Measurements from ENCODE around the gene LARP1B. TPM values are rescaled to one million over a fixed set of nuclear protein-coding genes. Genes with fewer than 3 reads are reported as not detected.
A peak's percentile ranks its signal among the peaks of the same experiment; 100 is the strongest.
"Not testable (repeated sequence)": the region's sequence is repeated elsewhere in the genome, so short reads cannot be mapped to it uniquely, and the experiment has no call there.

The LARP1B gene
- total RNA-seq, 3 donors from 2014 or later, result 25.9 to 30.2 (median 27.5) TPM

- TF ChIP-seq CTCF (IDR thresholded peaks at IDR 0.05), result no peak
- Histone ChIP-seq H3K9me3 (peaks cover 11% of the 10 kb centered on the region), H3K36me3 (ENCODE audit: low read depth) (no peaks in the 10 kb centered on the region), H3K4me3 (no peak overlapping the region), H3K4me1 (ENCODE audit: low read depth) (no peaks in the 10 kb centered on the region)
- ATAC-seq (no peak), DNase-seq (no peak)
- intact Hi-C loops (cut with DNase I, micrococcal nuclease), result no loop called here
Measured at GRCh38 chr4:128247906-128248305, 186.8 kb downstream of the LARP1B start.

GRCh38 chr4:128249787-128250668, 188.9 kb downstream of the LARP1B start:
- H3K4me3 ChIP-seq, result no peak overlapping the region
- H3K36me3 ChIP-seq (ENCODE audit: low read depth), result no peaks in the 10 kb centered on the region
- ATAC-seq (no peak), DNase-seq (no peak)
- H3K4me1 ChIP-seq (ENCODE audit: low read depth), result no peaks in the 10 kb centered on the region
- TF ChIP-seq CTCF (IDR thresholded peaks at IDR 0.05), result no peak
- intact Hi-C loops (cut with DNase I, micrococcal nuclease), result no loop called here
- H3K9me3 ChIP-seq, result peaks cover 11% of the 10 kb centered on the region

GRCh38 chr4:128255906-128256305, 194.8 kb downstream of the LARP1B start:
- no peaks in the 10 kb centered on the region for H3K36me3 ChIP-seq (ENCODE audit: low read depth)
- TF ChIP-seq CTCF (IDR thresholded peaks at IDR 0.05), result no peak
- no peaks in the 10 kb centered on the region for H3K9me3 ChIP-seq
- ATAC-seq (no peak), DNase-seq (no peak)
- H3K4me3 ChIP-seq, result no peak overlapping the region
- intact Hi-C loops (cut with DNase I, micrococcal nuclease), result no loop called here
- no peaks in the 10 kb centered on the region for H3K4me1 ChIP-seq (ENCODE audit: low read depth)

- no peaks in the 10 kb centered on the region for H3K9me3 ChIP-seq
- TF ChIP-seq CTCF (IDR thresholded peaks at IDR 0.05), result no peak
- H3K4me1 ChIP-seq (ENCODE audit: low read depth), result no peaks in the 10 kb centered on the region
- peak; percentile 62 for ATAC-seq
- intact Hi-C loops (cut with DNase I, micrococcal nuclease), result no loop called here
- no peak for DNase-seq
- no peaks in the 10 kb centered on the region for H3K36me3 ChIP-seq (ENCODE audit: low read depth)
- no peak overlapping the region for H3K4me3 ChIP-seq
Measured at GRCh38 chr4:128256539-128256938, 195.4 kb downstream of the LARP1B start.

GRCh38 chr4:128258166-128258565, 197.1 kb downstream of the LARP1B start:
- H3K36me3 ChIP-seq (ENCODE audit: low read depth); H3K9me3 ChIP-seq; H3K4me1 ChIP-seq (ENCODE audit: low read depth); H3K4me3 ChIP-seq; intact Hi-C loops (cut with DNase I, micrococcal nuclease): not testable (repeated sequence)
- ATAC-seq (peak; percentile 80), DNase-seq (peak in 1 of 3 donors; percentile 18)

GRCh38 chr4:128259889-128260288, 198.8 kb downstream of the LARP1B start:
- H3K4me3 ChIP-seq; H3K36me3 ChIP-seq (ENCODE audit: low read depth); H3K4me1 ChIP-seq (ENCODE audit: low read depth); ATAC-seq; DNase-seq; H3K9me3 ChIP-seq; intact Hi-C loops (cut with DNase I, micrococcal nuclease): not testable (repeated sequence)

Other genes with a start within 250 kb of the LARP1B start
- 1 to 10 TPM; 1.1 to 8.7 (median 4.7) TPM for gene PLK4, start 180.4 kb upstream of the LARP1B start, total RNA-seq
- 10 to 100 TPM; 24.6 to 30.6 (median 27.9) TPM for gene MFSD8, start 96.1 kb upstream of the LARP1B start, total RNA-seq
- gene ABHD18, start 95.9 kb upstream of the LARP1B start, total RNA-seq, result 10 to 100 TPM; 15.2 to 24.2 (median 16.6) TPM
- 10 to 100 TPM; 75.3 to 91.5 (median 81.6) TPM for gene PGRMC2, start 226.5 kb downstream of the LARP1B start, total RNA-seq